Limb (tissue), 2 donors: ENCODE measurements around the gene TNRC6A.
"Not testable (repeated sequence)": the region's sequence is repeated elsewhere in the genome, so short reads cannot be mapped to it uniquely, and the experiment has no call there.

Experiments
- DNase-seq, 2 donors: peaks; one replicate each; pipeline ENCODE4 v3.0.0-alpha.2; 2016; ENCODE audit errors: extremely low spot score in 2 of 2

The TNRC6A gene

DNA sequence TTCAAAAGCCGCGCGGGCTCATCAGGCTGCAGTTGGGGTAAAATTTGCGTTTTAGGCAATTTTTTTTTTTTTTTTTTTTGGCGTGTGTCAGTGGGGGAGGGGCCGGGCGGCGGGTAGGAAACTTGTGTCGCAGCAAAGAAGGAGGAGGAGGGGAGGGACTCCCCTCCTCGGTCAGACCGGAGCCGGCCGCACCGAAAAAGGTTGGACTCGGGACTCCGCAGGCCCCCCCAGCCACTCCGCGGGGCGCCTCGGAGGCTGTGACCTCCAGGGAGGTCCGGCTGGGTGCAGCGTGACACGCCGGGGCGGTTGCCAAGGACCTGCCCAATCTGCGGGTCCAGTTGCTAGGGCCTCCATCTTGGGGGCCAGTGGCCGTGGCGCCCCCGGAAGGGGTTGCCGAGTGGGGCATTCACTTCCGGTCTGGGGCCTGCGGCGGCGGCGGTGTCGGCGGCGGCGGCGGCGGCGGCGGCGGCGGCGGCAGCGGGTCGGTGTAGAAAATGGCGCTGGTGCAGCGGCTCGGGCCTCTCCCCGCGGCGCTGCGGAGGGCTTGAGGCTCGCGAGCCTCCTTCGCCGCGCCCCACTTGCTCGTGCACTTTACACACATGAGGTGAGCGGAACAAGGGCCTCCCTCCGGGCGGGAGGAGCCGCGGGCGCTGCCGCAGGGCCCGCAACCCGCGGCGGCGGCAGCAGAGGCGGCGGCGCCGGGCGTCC, at the start of gene TNRC6A:
TSS of gene TNRC6A (plus strand) at position 409 of the 708 bp plus-strand sequence. CDS start at position 600, 191 bp downstream.
- DNase-seq: peak; percentile 88 to 94

DNA sequence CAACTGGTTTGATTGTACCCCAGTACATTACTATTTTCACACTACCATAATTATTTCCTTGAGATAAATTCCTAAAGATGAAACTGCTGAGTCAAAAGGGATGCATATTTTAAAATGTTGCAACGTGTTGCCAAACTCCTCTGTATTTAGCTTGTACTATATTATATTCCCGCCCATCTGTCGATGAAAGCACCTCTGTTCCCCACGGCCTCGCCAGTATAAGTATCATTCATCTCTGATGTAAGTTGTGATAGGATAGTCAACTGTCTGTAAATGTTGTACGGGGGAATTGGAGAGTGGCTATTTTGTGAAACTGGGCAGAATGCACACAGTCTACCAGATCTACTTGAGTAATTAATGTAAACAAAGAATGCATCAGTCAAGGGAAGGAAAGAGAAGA, 47.7 kb upstream of the TNRC6A start:
- DNase-seq: no peak

DNA sequence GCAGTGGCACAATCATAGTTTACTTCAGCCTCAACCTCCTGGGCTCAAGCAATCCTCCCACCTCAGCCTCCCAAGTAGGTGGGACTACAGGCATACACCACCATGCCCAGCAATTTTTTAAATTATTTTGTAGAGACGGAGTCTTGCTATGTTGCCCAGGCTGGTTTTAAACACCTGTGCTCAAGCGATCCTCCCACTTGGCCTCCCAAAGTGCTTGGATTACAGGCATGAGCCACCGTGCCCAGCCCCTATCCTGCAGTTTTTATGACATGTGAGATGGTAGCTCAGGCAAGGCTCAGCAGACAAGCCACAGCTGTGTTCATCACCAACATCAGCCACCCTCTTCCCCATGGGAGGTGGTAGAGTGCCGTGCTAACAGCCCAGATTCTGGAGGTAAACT, 46.2 kb upstream of the TNRC6A start:
- DNase-seq: no peak

DNA sequence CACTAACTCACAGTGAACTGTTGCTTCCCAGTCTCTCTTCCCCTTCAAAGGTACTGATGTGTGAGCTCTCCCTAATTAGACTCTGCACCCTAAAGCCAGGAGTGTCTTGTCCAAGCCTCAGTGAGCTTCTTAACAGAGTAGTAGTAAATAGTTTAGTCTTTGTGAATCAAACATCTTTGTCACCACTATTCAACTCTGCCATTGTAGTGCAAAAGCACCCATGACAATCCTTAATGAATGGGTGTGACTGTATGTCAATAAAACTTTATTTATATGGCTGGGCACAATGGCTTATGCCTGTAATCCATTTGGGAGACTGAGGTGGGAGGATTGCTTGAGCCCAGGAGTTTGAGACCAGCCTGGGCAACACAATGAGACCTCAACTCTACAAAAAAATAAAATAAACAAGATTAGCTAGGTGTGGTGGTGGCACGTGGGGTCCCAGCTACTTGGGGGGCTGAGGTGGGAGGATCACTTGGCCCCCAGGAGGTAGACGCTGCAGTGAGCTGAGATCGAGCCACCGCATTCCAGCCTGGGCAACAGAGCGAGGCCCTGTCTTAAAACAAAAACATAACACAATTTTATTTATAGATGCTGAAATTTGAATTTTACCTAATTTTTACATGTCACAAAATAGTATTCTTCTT, 45.5 kb upstream of the TNRC6A start:
- no peak for DNase-seq

GRCh38 chr16:24685539-24686432, 43.7 kb upstream of the TNRC6A start:
- DNase-seq: peak; percentile 80 to 87

DNA sequence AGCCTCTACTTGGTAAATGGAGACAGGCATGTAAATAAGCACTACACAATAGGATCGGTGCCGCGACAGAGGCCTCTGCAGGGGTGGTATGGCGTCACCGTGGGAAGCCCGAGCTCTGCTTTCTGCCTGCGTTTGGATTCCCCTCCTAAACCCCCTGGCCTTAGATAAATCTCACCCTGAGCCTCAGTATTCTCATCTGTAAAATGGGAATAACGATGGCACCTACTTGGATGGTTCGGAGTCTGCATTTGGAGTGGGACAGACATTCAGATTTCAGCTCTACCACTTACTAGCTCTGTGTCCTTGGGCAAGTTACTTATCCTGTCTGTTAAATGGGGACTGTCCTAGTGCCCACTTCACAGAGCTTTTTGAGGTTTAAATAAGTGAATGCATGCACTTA, 42.8 kb upstream of the TNRC6A start:
- peak in 1 of 2 donors; percentile 39 for DNase-seq

- no peak for DNase-seq
These were observed 41.1 kb upstream of the TNRC6A start for GRCh38 chr16:24688359-24688758.

DNA sequence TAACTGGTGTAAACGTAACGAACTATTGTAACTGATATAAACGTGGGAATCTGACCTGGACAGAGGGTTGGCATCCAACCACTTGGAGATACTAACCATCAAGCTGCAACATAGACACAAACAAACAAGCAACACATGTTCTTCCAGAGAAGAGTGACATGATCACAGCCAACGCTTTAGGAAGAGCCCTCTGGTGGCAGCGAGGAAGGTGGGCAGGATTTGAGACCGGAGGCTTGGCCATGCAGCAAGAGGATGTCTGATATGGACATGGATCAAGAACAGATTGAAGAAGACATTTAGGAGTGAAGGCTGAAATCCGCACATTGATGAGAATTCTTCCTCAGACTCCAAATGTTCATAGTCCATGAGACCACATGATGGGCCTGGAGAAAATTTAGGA, 40.3 kb upstream of the TNRC6A start:
- DNase-seq: peak; percentile 40 to 52

- no peak for DNase-seq
These were observed 36.6 kb upstream of the TNRC6A start for GRCh38 chr16:24692854-24693253.

- peak; percentile 15 to 40 for DNase-seq
These were observed 34.5 kb upstream of the TNRC6A start for GRCh38 chr16:24694931-24695330.

GRCh38 chr16:24696699-24697098, 32.8 kb upstream of the TNRC6A start:
- DNase-seq: no peak

GRCh38 chr16:24698308-24698707, 31.1 kb upstream of the TNRC6A start:
- DNase-seq: no peak

DNA sequence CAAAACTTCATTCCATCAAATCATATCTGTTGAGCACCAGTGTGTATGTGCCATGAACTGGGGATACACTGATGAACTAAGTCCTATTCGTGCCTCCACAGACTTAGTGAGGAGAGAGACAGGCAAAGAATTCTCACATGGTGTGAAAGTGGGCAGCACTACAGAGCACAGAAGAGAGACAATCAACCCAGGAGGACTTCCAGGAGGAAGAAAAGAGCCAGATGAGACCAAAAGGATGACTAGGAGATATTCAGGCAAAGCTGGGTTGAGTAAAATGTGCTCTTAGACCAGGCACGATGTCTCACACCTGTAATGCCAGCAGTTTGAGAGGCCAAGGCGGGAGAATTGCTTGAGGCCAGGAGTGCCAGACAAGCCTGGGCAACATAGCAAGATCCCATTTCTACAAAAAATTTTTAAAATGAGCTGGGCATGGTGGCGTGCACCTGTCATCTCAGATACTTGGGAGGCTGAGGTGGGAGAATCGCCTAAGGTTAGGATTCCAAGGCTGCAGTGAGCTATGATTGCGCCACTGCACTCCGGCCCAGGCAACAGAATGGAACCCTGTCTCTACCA, 30.2 kb upstream of the TNRC6A start:
- DNase-seq: no peak

DNA sequence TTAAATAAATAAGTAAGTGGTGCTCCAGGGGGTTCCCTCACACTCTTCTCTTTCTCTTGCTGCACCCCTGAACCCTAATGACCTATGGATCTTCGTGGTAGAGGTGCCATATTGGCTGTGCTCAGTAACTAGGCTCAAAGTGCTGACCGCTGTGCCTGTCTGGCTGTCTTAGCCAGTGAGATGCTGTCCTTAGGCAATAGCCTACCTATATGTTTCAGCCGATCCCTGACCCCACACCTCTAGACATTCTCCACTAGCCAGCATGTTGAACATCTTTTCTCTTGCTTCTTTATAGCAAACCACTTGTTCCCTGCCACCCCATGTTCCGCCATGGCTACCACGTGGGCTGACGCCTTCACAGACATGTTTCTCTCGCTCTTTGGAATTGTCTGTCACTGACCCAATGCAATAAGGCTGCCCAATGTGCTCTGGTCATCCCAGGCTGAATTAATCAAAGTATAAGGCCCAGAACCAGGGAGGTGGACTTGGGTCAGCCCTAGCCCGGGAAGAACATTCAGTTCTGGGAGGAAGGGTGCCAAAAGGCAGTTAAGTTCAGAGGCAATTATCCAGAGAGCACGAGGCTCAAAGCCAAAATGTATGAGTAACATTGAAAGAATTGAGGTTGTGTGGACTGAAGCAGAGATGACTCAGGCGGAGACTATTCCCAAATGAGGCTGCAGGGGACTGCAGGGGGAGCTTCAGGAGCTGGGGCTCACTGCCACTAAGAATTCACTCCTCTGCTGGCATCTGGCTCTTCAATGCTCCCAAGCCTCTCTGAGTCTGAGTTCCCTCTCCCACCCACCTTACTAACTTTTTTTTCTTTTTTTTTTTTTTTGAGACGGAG, 28.7 kb upstream of the TNRC6A start:
- DNase-seq: peak in 1 of 2 donors; percentile 48

DNA sequence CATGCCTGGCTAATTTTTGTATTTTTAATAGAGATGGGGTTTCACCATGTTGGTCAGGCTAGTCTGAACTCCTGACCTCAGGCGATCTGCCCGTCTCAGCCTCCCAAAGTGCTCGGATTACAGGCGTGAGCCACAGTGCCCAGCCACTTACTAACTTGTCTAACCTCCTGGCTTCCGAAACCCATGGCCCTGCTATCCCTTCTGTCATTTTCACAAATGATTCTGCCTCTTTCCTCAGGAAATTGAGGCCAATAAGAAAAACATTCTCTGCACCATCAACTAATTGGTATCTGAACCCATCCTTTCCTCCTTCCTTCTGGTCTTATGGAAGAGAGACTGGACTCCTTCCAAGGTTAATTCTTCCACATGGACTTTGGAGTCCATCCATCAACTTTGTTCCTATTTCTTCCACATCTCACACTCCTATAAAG, 27.9 kb upstream of the TNRC6A start:
- peak in 1 of 2 donors; percentile 18 for DNase-seq

GRCh38 chr16:24707760-24708159, 21.7 kb upstream of the TNRC6A start:
- DNase-seq: not testable (repeated sequence)

- DNase-seq: no peak
These were observed 16.1 kb upstream of the TNRC6A start for GRCh38 chr16:24713379-24713778.

DNA sequence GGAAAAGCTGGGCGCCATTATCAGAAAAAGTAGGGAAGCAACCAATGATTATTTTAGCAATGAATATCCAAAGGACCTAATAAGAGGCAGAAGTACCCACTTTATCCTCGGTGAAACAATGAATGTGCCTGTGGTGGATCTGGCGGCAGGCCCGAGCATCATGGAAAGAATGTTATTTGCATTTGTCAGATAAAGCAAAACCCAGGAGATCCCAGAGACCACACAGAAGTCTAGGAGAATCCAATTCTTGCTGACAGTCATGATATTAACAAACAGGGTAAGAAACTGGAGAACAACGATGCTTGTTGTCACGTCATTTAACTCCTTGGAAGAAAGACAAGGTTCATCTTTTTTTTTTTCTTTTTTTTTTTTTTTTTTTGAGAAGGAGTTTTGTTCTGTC, 12.0 kb upstream of the TNRC6A start:
- DNase-seq: peak in 1 of 2 donors; percentile 33

- no peak for DNase-seq
These were observed 10.4 kb upstream of the TNRC6A start for GRCh38 chr16:24718967-24719521.

DNA sequence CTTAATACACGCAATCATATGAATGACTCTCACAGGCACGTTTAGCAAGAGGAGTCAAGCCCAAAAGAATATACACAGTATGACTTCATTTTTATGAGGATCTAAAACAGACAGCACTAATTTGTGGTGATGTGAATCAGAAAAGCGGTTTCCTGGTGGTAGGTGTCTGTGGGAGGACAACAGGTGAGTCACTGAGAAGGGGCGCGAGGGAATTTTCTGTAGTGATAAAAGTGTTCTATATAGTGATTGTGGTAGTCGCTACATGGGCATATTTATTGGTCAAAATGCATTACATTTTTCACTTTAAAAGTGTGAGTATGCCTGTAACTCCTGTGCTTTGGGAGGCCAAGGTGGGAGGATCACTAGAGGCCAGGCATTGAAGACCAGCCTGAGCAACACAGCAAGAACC, 7.6 kb upstream of the TNRC6A start:
- no peak for DNase-seq
